H1 (cell line): ENCODE data around the gene PPP1R12B. TPM values are rescaled to one million over a fixed set of nuclear protein-coding genes. Genes with fewer than 3 reads are reported as not detected.

Experiments
- CTCF ChIA-PET: fragments of 300-600 bp; sonication (Branson Sonifier 250); formaldehyde crosslinking; loops from one replicate; lab custom pipeline; 2021; ENCODE audit not compliant: partially characterized antibody; lab: Charles Lee
- POLR2A ChIA-PET: fragments of 300-600 bp; sonication (Branson Sonifier 250); formaldehyde crosslinking; loops from one replicate; lab custom pipeline; 2021; ENCODE audit warnings: inconsistent platforms; ENCODE audit not compliant: partially characterized antibody; lab: Charles Lee
- DNase-seq, 2 experiments: peaks; one replicate each; pipeline versions ENCODE4 v3.0.0 to v3.0.0-alpha.2; 2010 to 2022; ENCODE audit warnings: low spot score in 2 of 2, low read depth in 1 of 2, mixed read lengths in 1 of 2
- FAIRE-seq: peaks from 2 replicates; lab custom pipeline; 2011; peaks lifted over from hg19 to GRCh38; lab: Jason Lieb, UNC
- H2AFZ ChIP-seq: 2 replicates; pipeline ENCODE4 v1.8.1; 2012; ENCODE audit warnings: low read length, inconsistent platforms
- H2AK5ac ChIP-seq: 2 replicates; pipeline ENCODE4 v1.6.1; 2013; ENCODE audit warnings: low read depth, low read length
- H2BK120ac ChIP-seq: replicated peaks from 2 replicates; pipeline ENCODE3; 2013; ENCODE audit warnings: low read depth, low read length, inconsistent platforms
- H2BK12ac ChIP-seq: 2 replicates; pipeline ENCODE4 v1.6.1; 2013; ENCODE audit warnings: low read depth, low read length
- H2BK15ac ChIP-seq: 2 replicates; pipeline ENCODE4 v1.6.1; 2013; ENCODE audit warnings: low read length
- H2BK20ac ChIP-seq: 2 replicates; pipeline ENCODE4 v1.6.1; 2013; ENCODE audit warnings: low read length
- H2BK5ac ChIP-seq: 2 replicates; pipeline ENCODE4 v1.6.1; 2013; ENCODE audit warnings: low read depth, low read length
- H3K14ac ChIP-seq: 2 replicates; pipeline ENCODE4 v1.6.1; 2013; ENCODE audit warnings: inconsistent platforms; ENCODE audit not compliant: insufficient read length
- H3K18ac ChIP-seq: 2 replicates; pipeline ENCODE4 v1.6.1; 2013; ENCODE audit warnings: low read length; ENCODE audit errors: extremely low read depth
- H3K23ac ChIP-seq: 2 replicates; pipeline ENCODE4 v1.6.1; 2013; ENCODE audit warnings: inconsistent platforms; ENCODE audit not compliant: insufficient read length
- H3K23me2 ChIP-seq: 2 replicates; pipeline ENCODE4 v1.6.1; 2013; ENCODE audit warnings: low read depth, low read length
- H3K27ac ChIP-seq: 2 replicates; pipeline ENCODE4 v1.6.1; 2011; ENCODE audit warnings: low read depth, low read length, inconsistent platforms
- H3K27me3 ChIP-seq, 4 experiments: replicated peaks in 1 of 4; 1 replicate in 1 of 4; 2 replicates in 3 of 4; pipeline versions ENCODE4 v1.6.1 to v1.8.1; 2011 to 2013; ENCODE audit warnings: low read length in 3 of 4, mild to moderate bottlenecking in 3 of 4, inconsistent platforms in 2 of 4, mixed read lengths in 2 of 4, moderate library complexity in 1 of 4; ENCODE audit not compliant: control insufficient read depth in 3 of 4, insufficient read depth in 3 of 4; ENCODE audit errors: extremely low read depth in 1 of 4
- H3K36me3 ChIP-seq, 4 experiments: 2 replicates each; pipeline versions ENCODE4 v1.6.1 to v1.8.1; 2011 to 2013; ENCODE audit warnings: mild to moderate bottlenecking in 4 of 4, low read length in 3 of 4, moderate library complexity in 2 of 4, control low read depth in 1 of 4, inconsistent platforms in 1 of 4; ENCODE audit not compliant: insufficient read depth in 4 of 4, control insufficient read depth in 2 of 4
- H3K4ac ChIP-seq: replicated peaks from 2 replicates; pipeline ENCODE3; 2013; ENCODE audit warnings: low read length, low read depth, mixed read lengths, inconsistent platforms; ENCODE audit not compliant: insufficient read length
- H3K4me1 ChIP-seq, 4 experiments: replicated peaks in 1 of 4; 1 replicate in 1 of 4; 2 replicates in 3 of 4; pipeline versions ENCODE4 v1.6.1 to v1.8.1; 2011 to 2013; ENCODE audit warnings: low read length in 3 of 4, inconsistent platforms in 2 of 4, mixed read lengths in 1 of 4; ENCODE audit not compliant: insufficient read depth in 4 of 4, control insufficient read depth in 3 of 4
- H3K4me2 ChIP-seq, 2 experiments: 2 replicates each; pipeline versions ENCODE4 v1.6.1 to v1.8.1; 2011 to 2013; ENCODE audit warnings: low read depth in 2 of 2, low read length in 2 of 2, control low read depth in 1 of 2, inconsistent platforms in 1 of 2, mild to moderate bottlenecking in 1 of 2; ENCODE audit not compliant: insufficient read depth in 1 of 2
- H3K4me3 ChIP-seq, 4 experiments: fragments of 200-600, 300-600 bp in 1 of 4; sonication (generic), shearing (Covaris generic), sonication (Bioruptor Twin) in 1 of 4; 2 replicates each; pipeline versions ENCODE4 v1.5.1 to v1.8.1; 2011 to 2016; ENCODE audit warnings: low read length in 4 of 4, low read depth in 3 of 4, control low read depth in 2 of 4, inconsistent platforms in 2 of 4, mild to moderate bottlenecking in 2 of 4, mixed read lengths in 1 of 4, moderate library complexity in 1 of 4; ENCODE audit not compliant: insufficient read depth in 2 of 4; ENCODE audit errors: extremely low read depth in 1 of 4
- H3K56ac ChIP-seq: replicated peaks from 2 replicates; pipeline ENCODE3; 2013; ENCODE audit warnings: low read depth, mild to moderate bottlenecking, mixed read lengths, low read length, inconsistent platforms; ENCODE audit not compliant: insufficient read length
- H3K79me1 ChIP-seq: 2 replicates; pipeline ENCODE4 v1.6.1; 2013; ENCODE audit warnings: low read depth, low read length, control low read depth
- H3K79me2 ChIP-seq, 2 experiments: 2 replicates each; pipeline versions ENCODE4 v1.6.1 to v1.8.1; 2012 to 2013; ENCODE audit warnings: low read length in 2 of 2, mild to moderate bottlenecking in 2 of 2, inconsistent platforms in 1 of 2; ENCODE audit not compliant: insufficient read depth in 2 of 2, control insufficient read depth in 1 of 2
- H3K9ac ChIP-seq, 4 experiments: replicated peaks in 1 of 4; 1 replicate in 1 of 4; 2 replicates in 3 of 4; pipeline versions ENCODE4 v1.6.1 to v1.8.1; 2011 to 2013; ENCODE audit warnings: low read depth in 3 of 4, low read length in 3 of 4, control low read depth in 2 of 4, mild to moderate bottlenecking in 2 of 4, moderate library complexity in 2 of 4, inconsistent platforms in 1 of 4; ENCODE audit errors: extremely low read depth in 1 of 4
- H3K9me3 ChIP-seq, 2 experiments: 2 replicates each; pipeline versions ENCODE4 v1.6.1 to v1.8.1; 2012 to 2013; ENCODE audit warnings: mild to moderate bottlenecking in 2 of 2, moderate library complexity in 2 of 2, control low read depth in 1 of 2, inconsistent platforms in 1 of 2, low read depth in 1 of 2, low read length in 1 of 2, mixed read lengths in 1 of 2; ENCODE audit not compliant: insufficient read depth in 2 of 2
- H4K20me1 ChIP-seq, 2 experiments: replicated peaks in 1 of 2; 2 replicates each; pipeline versions ENCODE3 to v1.8.1; 2011 to 2013; ENCODE audit warnings: inconsistent platforms in 2 of 2, low read length in 2 of 2, mild to moderate bottlenecking in 1 of 2; ENCODE audit not compliant: insufficient read depth in 2 of 2, control insufficient read depth in 1 of 2
- H4K5ac ChIP-seq: 2 replicates; pipeline ENCODE4 v1.6.1; 2013; ENCODE audit warnings: low read length, low read depth, mixed read lengths, inconsistent platforms; ENCODE audit not compliant: insufficient read length
- H4K8ac ChIP-seq: 2 replicates; pipeline ENCODE4 v1.8.0; 2013; ENCODE audit warnings: mild to moderate bottlenecking, moderate library complexity, low read length, inconsistent platforms; ENCODE audit not compliant: insufficient read depth; ENCODE audit errors: extremely low read depth
- H4K91ac ChIP-seq: replicated peaks from 2 replicates; pipeline ENCODE3; 2013; ENCODE audit warnings: low read length, mixed read lengths, inconsistent platforms; ENCODE audit not compliant: insufficient read length
- BRCA1 ChIP-seq: IDR thresholded peaks from 2 replicates; pipeline ENCODE4 v1.6.1; 2012; ENCODE audit warnings: low read depth, low read length, improper control_type of control experiment
- KDM4A ChIP-seq: IDR thresholded peaks from one replicate; pipeline ENCODE4 v1.7.1; 2012; ENCODE audit warnings: low read depth, mild to moderate bottlenecking, moderate library complexity, low read length, inconsistent platforms; ENCODE audit not compliant: severe bottlenecking
- WGBS, 2 experiments: shearing (Covaris generic) in 1 of 2; methylation state at CpG; one replicate each; pipeline versions ENCODE4 v1.1.6 to v1.1.7; 2013 to 2015; ENCODE audit warnings: low lambda C conversion rate in 2 of 2, mixed read lengths in 2 of 2, inconsistent platforms in 1 of 2, low coverage in 1 of 2, missing lambda C conversion rate in 1 of 2; ENCODE audit not compliant: insufficient replicate concordance in 2 of 2, insufficient coverage in 1 of 2, insufficient read length in 1 of 2; ENCODE audit errors: extremely low coverage in 1 of 2, missing lambda C conversion rate in 1 of 2; 5-methylcytosine and 5-hydroxymethylcytosine counted together
- polyA plus RNA-seq, 7 experiments: library from polyadenylated mRNA; depleted of rRNA in 3 of 7; stranded (reverse) in 5 of 7; unstranded in 2 of 7; fragments of >200 nt in 5 of 7; fragments of 200-250 nt in 2 of 7; gene quantifications; 1 replicate in 5 of 7; 2 replicates in 1 of 7; 4 replicates in 1 of 7; pipeline versions ENCODE4 v1.2.1 to v1.2.3, GENCODE V29; 2011 to 2013; ENCODE audit warnings: missing spikeins in 2 of 7, mixed read lengths in 2 of 7
- total RNA-seq: library from RNA; stranded (reverse); fragmentation: NEBNext Ultra II Directional; extraction: Animal tissue kit (Norgen Biotek cat#: 25700); gene quantifications from 2 replicates; pipeline ENCODE4 v1.2.1, GENCODE V29; 2021

PPP1R12B gene
- total and polyA plus RNA-seq, 2 of the 8 experiments (the other 6 are each of a cell fraction or from before 2014, with no cell fraction given) = 7.9 to 18.7 TPM

- Histone ChIP-seq H2BK15ac (no peak overlapping the region), H3K79me2 (no peaks in the 10 kb centered on the region), H2AFZ (no peak overlapping the region), H3K4ac (no peak overlapping the region), H2BK120ac (no peak overlapping the region), H3K18ac (no peak overlapping the region), H2AK5ac (no peak overlapping the region), H3K14ac (no peak overlapping the region), H2BK5ac (no peak overlapping the region), H3K4me1 (peaks cover 0 to 27% (median 19%) of the 10 kb centered on the region in 4 experiments; a peak in 6 of 7 replicates), H2BK20ac (no peak overlapping the region), H3K56ac (no peak overlapping the region), H3K9ac (no peak overlapping the region), H4K91ac (no peak overlapping the region), H3K23me2 (no peaks in the 10 kb centered on the region), H3K4me2 (no peak overlapping the region), H3K23ac (no peak overlapping the region), H4K20me1 (no peaks in the 10 kb centered on the region), H3K27ac (no peak overlapping the region), H3K4me3 (no peak overlapping the region), H3K9me3 (no peaks in the 10 kb centered on the region), H3K27me3 (no peaks in the 10 kb centered on the region), H3K79me1 (no peaks in the 10 kb centered on the region), H4K8ac (no peak overlapping the region), H3K36me3 (no peaks in the 10 kb centered on the region; a peak in 1 of 8 replicates), H2BK12ac (no peak overlapping the region), H4K5ac (no peak overlapping the region)
- no peak for DNase-seq
- no peak for FAIRE-seq
- 86% methylated on average over 1 of the region's 1 CpG; no CpG with 5 or more reads in 1 of the 2 experiments for WGBS, 2 experiments
- TF ChIP-seq KDM4A = no peak
- TF ChIP-seq BRCA1 = no peak
- POLR2A ChIA-PET = no interaction called here
- CTCF ChIA-PET = interaction anchor here (1.5 kb wide), 2 partner anchors 9 to 20 kb away, joined by 3 to 10 read pairs; no protein-coding TSS in a partner anchor
Observed at GRCh38 chr1:202580619-202581018, 232.1 kb downstream of the PPP1R12B start.
